GM12874 (cell line): ENCODE measurements around the gene DARS1.

ENCODE experiments used
- CTCF ChIP-seq: IDR thresholded peaks from 2 replicates; pipeline ENCODE4 v1.5.1; 2011; ENCODE audit warnings: low read depth, mild to moderate bottlenecking, control low read depth, low read length, moderate library complexity; ENCODE audit not compliant: insufficient read depth

Gene DARS1

DNA sequence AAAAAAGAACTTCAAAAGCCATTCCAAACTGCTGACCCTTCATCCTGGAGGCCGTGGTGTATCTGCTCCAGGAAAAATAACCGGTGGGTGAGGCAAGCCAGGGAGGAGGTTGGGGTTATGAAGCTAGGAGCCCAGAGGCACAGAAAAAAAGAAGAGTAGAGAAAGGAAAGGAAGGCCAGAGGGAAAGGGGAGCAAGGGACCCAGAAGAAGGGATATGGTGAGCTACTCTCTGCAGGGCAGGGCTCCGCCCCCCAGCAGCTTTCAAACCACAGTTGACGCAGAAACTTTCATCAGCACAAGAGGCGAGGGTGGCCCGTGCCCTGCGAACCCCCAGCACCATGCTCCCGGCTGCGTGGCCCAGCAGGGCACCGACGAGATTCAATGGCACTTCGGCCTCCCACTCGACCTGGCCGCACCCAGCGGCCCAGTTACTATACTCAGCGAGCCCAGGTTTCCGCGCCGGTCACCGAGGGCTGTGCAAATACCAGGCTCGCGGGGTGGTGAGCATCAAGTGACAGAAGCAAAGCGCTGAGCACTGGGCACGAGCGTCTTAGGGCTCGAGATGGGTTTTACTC lies 109.8 kb downstream of the DARS1 start:
- no peak for TF ChIP-seq CTCF

DNA sequence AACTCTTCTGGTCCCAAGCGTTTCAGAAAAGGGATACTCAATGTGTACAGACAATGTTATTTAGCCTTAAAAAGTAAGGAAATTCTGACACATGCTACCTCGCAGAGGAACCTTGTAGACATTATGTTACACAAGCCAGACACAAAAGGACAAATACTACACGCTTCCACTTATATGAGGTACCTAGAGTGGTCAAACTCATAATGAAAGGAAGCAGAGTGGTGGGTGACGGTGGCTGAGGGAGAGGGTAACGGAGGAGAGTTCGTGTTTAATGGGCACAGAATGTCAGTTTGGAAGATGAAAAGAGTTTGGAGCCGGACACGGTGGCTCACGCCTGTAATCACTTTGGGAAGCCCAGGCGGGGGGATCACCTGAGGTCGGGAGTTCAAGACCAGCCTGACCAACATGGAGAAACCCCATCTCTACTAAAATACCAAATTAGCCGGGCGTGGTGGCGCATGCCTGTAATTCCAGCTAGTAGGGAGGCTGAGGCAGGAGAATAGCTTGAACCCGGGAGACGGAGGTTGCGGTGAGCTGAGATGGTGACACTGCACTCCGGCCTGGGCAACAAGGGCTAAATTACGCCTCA lies 110.6 kb downstream of the DARS1 start:
- TF ChIP-seq CTCF, result no peak

GRCh38 chr2:135870571-135870970 lies 114.9 kb downstream of the DARS1 start:
- TF ChIP-seq CTCF, result no peak

GRCh38 chr2:135863233-135863632 lies 122.2 kb downstream of the DARS1 start:
- no peak for TF ChIP-seq CTCF

DNA sequence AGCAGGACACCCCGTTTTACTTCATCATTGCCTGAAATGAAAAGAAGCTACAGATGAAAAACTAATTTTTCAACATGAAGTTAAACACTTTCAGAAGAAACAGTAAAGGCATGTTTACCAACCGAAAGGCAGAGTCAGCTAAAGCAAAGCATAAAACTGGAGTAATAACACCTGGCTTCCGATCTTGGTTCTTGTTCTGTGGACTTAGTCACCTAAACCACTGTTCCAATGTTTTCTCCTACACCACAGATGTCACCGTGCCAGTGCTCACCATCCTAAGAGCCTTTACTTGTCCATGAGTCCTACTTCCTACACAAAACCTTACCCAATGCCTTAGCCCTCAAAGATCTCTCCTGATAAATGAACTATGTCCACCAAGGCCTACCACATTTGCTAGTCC lies 122.7 kb downstream of the DARS1 start:
- TF ChIP-seq CTCF, result no peak
